Ovary (tissue), 9 donors: ENCODE measurements around the gene ALOX12B. TPM values are rescaled to one million over a fixed set of nuclear protein-coding genes. Genes with fewer than 3 reads are reported as not detected.

ENCODE experiments used
- DNase-seq, 5 donors: peaks; one replicate each; pipeline ENCODE4 v3.0.0-alpha.2; 2019 to 2020
- H3K27ac ChIP-seq, 2 donors: fragments of 200-600 bp; one replicate each; pipeline versions ENCODE4 v1.5.1 to v1.8.0; 2019 to 2022
- H3K27me3 ChIP-seq: fragments of 200-600 bp; one replicate; pipeline ENCODE4 v1.8.0; 2022
- H3K36me3 ChIP-seq: fragments of 200-600 bp; sonication (generic); one replicate; pipeline ENCODE4 v1.5.1; 2019
- H3K4me1 ChIP-seq: one replicate; pipeline ENCODE4 v1.8.1; 2013; ENCODE audit warnings: mild to moderate bottlenecking, moderate library complexity; ENCODE audit not compliant: insufficient read depth
- H3K4me3 ChIP-seq: fragments of 200-600 bp; sonication (generic); one replicate; pipeline ENCODE4 v1.5.1; 2017
- H3K9me3 ChIP-seq, 2 donors: fragments of 200-600 bp in 1 of 2; sonication (generic) in 1 of 2; one replicate each; pipeline versions ENCODE4 v1.5.1 to v1.8.1; 2013 to 2019; ENCODE audit warnings: mild to moderate bottlenecking in 1 of 2, moderate library complexity in 1 of 2
- EP300 ChIP-seq: sonication (generic); formaldehyde crosslinking; IDR thresholded peaks from one replicate; pipeline ENCODE4 v1.6.1; 2017; ENCODE audit warnings: antibody characterized with exemption
- POLR2A ChIP-seq: fragments of 450-650 bp; IDR thresholded peaks from one replicate; pipeline ENCODE4 v1.6.1; 2017; ENCODE audit warnings: antibody characterized with exemption, mild to moderate bottlenecking, moderate library complexity
- WGBS, 3 donors: extraction: QIAGEN DNeasy Blood & Tissue Kit in 1 of 3; methylation state at CpG; one replicate each; pipeline versions ENCODE4 v1.1.5 to v1.1.7; 2013 to 2017; 5-methylcytosine and 5-hydroxymethylcytosine counted together
- intact Hi-C, 4 donors: fragments of 100-400 bp; cut with DNase I; formaldehyde crosslinking; loops; one replicate each; pipeline versions ENCODE4 v1.11.0 to v1.15.1; 2022 to 2023
- polyA plus RNA-seq, 2 donors: library from polyadenylated mRNA; stranded (reverse); fragments of 200-250 nt in 1 of 2; fragments of 350-450 nt in 1 of 2; fragmentation: Illumina TruSeq in 1 of 2; extraction: RNeasy Lipid Tissue Mini Kit (QIAGEN cat#74804) in 1 of 2; gene quantifications; one replicate each; pipeline ENCODE4 v1.2.3, GENCODE V29; 2013 to 2014
- total RNA-seq, 7 donors: library from RNA; depleted of rRNA in 2 of 7; stranded (reverse); fragments of >200 nt in 2 of 7; fragmentation: NEBNext Ultra II Directional in 3 of 7; extraction: Animal tissue kit (Norgen Biotek cat#: 25700) in 3 of 7; gene quantifications; one replicate each; pipeline versions ENCODE4 v1.1.0 to v1.2.4, GENCODE V29; 2016 to 2023
- TF ChIP-seq, protein P1 (sequence below), 3 donors: fragments of 450-650 bp in 2 of 3; fragments of 200-600 bp in 1 of 3; IDR thresholded peaks; one replicate each; pipeline versions ENCODE4 v1.5.1 to v1.8.0; 2016 to 2022; ENCODE audit warnings: antibody characterized with exemption in 3 of 3, mild to moderate bottlenecking in 1 of 3
- donor health status: DM: no; HTN: no; CAD: no; lungs with moderate emphysema.
- donor health status: DM: no; HTN: no; CAD: no.
- donor health status: Bipolar disorder and iron deficiency.
- donor health status: DM: yes; HTN: yes; CAD: no.
- donor health status: DM: no; HTN: no; CAD: no.
- donor health status: DM: yes; HTN: yes; CAD: no.

ALOX12B gene
- total and polyA plus RNA-seq, 9 donors = 0.70 TPM; not detected in 8

DNA sequence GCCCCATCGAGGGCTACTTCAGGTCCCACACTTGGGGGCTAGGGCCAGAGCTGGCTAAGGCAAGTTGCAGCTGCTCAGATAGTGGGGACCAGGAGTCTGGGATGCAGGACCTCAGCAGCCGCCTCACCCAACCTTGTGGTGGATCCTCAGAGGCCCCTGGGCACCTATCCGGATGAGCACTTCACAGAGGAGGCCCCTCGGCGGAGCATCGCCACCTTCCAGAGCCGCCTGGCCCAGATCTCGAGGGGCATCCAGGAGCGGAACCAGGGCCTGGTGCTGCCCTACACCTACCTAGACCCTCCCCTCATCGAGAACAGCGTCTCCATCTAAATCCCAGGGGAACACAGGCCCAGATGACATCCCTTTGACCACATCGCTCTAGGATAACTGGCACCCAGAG is 39.3 kb downstream of the ALOX12B start:
- Histone ChIP-seq H3K4me1 (no peaks in the 10 kb centered on the region), H3K36me3 (no peaks in the 10 kb centered on the region), H3K4me3 (no peak overlapping the region), H3K27ac (no peak overlapping the region), H3K9me3 (no peaks in the 10 kb centered on the region), H3K27me3 (no peaks in the 10 kb centered on the region)
- intact Hi-C loops = no loop called here
- TF ChIP-seq, protein P1, sequence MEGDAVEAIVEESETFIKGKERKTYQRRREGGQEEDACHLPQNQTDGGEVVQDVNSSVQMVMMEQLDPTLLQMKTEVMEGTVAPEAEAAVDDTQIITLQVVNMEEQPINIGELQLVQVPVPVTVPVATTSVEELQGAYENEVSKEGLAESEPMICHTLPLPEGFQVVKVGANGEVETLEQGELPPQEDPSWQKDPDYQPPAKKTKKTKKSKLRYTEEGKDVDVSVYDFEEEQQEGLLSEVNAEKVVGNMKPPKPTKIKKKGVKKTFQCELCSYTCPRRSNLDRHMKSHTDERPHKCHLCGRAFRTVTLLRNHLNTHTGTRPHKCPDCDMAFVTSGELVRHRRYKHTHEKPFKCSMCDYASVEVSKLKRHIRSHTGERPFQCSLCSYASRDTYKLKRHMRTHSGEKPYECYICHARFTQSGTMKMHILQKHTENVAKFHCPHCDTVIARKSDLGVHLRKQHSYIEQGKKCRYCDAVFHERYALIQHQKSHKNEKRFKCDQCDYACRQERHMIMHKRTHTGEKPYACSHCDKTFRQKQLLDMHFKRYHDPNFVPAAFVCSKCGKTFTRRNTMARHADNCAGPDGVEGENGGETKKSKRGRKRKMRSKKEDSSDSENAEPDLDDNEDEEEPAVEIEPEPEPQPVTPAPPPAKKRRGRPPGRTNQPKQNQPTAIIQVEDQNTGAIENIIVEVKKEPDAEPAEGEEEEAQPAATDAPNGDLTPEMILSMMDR (IDR thresholded peaks at IDR 0.05) = no peak
- no peak for TF ChIP-seq EP300
- no peak for TF ChIP-seq POLR2A
- no peak for DNase-seq
- 89 to 95% (median 91%) methylated on average over 12 of the region's 12 CpGs for WGBS, 3 donors

GRCh38 chr17:8047769-8048110 is 39.8 kb downstream of the ALOX12B start:
- Histone ChIP-seq H3K4me3 (no peak overlapping the region), H3K36me3 (no peaks in the 10 kb centered on the region), H3K4me1 (no peaks in the 10 kb centered on the region), H3K9me3 (no peaks in the 10 kb centered on the region), H3K27me3 (no peaks in the 10 kb centered on the region), H3K27ac (no peak overlapping the region)
- intact Hi-C loops = no loop called here
- 89 to 98% (median 94%) methylated on average over 4 of the region's 4 CpGs for WGBS, 3 donors
- no peak for TF ChIP-seq EP300
- no peak for TF ChIP-seq POLR2A
- TF ChIP-seq, protein P1 (IDR thresholded peaks at IDR 0.05) = no peak
- no peak for DNase-seq

DNA sequence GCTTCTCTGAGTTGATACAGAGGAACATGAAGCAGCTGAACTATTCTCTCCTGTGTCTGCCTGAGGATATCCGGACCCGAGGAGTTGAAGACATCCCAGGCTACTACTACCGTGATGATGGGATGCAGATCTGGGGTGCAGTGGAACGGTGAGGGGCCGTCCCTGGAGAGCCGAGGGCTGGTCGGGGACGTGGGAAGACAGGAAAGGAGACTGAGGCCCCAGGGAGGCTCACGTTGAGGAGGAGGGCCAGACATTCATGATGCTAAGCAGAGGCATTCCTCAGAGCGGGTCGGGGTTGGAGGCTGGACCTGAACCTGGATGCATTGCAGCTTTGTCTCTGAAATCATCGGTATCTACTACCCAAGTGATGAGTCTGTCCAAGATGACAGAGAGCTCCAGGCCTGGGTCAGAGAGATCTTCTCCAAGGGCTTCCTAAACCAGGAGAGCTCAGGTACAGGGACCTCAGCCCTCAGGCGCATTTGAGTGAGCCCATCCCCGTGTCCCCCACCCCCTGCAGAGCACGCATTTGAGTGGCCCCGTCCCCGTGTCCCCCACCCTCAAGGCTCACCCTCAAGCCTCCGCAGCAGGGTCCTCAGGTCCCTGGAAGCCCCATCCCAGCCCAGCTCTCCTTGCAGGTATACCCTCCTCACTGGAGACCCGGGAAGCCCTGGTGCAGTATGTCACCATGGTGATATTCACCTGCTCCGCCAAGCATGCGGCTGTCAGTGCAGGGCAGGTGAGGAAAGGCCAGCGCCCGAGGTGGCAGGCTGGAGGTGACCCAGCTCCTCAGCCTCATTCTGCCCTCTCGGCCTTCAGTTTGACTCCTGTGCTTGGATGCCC is 40.4 kb downstream of the ALOX12B start:
- Histone ChIP-seq H3K27ac (no peak overlapping the region), H3K9me3 (no peaks in the 10 kb centered on the region), H3K36me3 (no peaks in the 10 kb centered on the region), H3K4me1 (no peaks in the 10 kb centered on the region), H3K27me3 (no peaks in the 10 kb centered on the region), H3K4me3 (no peak overlapping the region)
- DNase-seq = no peak
- TF ChIP-seq, protein P1 (IDR thresholded peaks at IDR 0.05) = no peak
- TF ChIP-seq POLR2A (no peak), EP300 (no peak)
- intact Hi-C loops = no loop called here
- WGBS, 3 donors = 78 to 81% (median 79%) methylated on average over 23 to 24 of the region's 24 CpGs

DNA sequence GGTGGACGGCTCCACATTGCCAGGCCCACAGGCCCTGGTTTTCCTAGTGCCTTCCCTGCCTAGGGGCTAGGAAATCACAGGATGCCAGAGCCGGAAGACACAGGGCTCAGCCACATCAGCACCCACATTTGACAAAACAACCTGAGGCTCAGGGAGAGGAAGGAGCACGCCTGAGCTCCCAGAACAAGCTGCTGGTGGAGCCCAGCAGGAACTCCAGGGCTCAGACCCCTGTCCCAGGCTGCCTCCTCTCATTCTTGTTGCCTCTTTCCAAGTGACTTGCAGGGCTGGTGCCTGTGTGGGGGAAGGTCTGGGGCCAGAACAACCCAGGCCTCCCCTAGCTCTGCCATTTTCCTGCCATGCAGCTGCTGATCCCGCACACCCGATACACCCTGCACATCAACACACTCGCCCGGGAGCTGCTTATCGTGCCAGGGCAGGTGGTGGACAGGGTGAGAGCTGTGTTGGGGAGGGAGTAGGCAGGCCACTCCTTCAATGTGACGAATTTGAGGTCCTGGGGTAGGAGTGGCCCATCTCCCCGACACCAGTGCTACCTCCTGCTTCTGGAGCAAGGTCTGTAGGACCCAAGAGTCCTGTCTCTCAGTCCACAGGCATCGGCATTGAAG is 41.1 kb downstream of the ALOX12B start:
- no peaks in the 10 kb centered on the region for H3K9me3 ChIP-seq
- no peak overlapping the region for H3K27ac ChIP-seq
- TF ChIP-seq EP300 (no peak), POLR2A (no peak)
- TF ChIP-seq, protein P1 (IDR thresholded peaks at IDR 0.05) = no peak
- intact Hi-C loops = no loop called here
- WGBS, 3 donors = 79 to 84% (median 83%) methylated on average over 11 of the region's 11 CpGs
- no peak overlapping the region for H3K4me3 ChIP-seq
- DNase-seq = no peak
- no peaks in the 10 kb centered on the region for H3K36me3 ChIP-seq
- H3K27me3 ChIP-seq = no peaks in the 10 kb centered on the region
- H3K4me1 ChIP-seq = no peaks in the 10 kb centered on the region
